ENCODE measurements around the gene HSPA8. TPM values are rescaled to one million over a fixed set of nuclear protein-coding genes. Genes with fewer than 3 reads are reported as not detected.

HSPA8 gene
- total and polyA plus RNA-seq, 2 of the 4 experiments (the other 2 are of a cell fraction), result 2,309 to 4,346 TPM

DNA sequence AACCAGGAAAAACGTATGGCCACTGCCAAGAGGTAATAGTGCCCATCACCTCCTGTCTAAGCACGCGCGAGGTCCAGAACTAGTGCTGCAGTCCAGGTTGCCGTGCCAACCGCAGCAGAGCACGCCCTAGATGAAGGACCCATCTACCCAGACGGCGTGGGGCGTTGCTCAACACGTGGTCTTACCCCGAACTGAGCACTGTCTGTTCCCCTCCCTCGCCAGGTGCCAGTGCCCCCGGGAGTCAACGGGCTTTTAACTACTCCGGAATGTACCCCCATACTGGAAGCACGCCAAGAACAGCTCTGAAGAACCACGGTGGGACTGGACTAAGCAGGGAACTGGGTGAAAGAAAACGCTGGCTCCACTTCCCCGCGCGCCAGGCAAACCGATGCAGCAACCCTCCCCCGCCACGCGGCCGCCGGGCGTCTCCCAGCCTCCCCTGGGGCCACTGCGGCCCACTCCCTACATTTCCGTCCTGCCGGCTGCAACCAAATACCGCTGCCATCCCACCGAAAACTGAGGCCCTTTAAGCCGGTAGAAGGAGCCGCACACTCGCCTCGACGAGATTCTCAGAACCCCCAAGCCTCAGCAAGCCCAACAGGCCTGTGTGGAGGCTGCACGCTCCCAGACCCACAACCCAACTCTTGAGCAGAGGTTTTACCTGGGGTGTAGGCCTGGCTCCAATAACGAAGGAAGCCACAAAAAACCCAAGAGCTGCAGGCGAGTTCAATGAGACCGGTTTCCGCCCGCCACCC lies at the start of gene HSPA8 (continued):
- TF ChIP-seq CEBPB (IDR thresholded peaks at IDR 0.05; ENCODE audit: low read depth, low read length) (peak; percentile 38; the same call in 1 of the 2 replicates), RCOR1 (IDR thresholded peaks at IDR 0.05; ENCODE audit: insufficient replicate concordance, low read length) (no peak), POLR2A (IDR thresholded peaks at IDR 0.05; ENCODE audit: low read depth, low read length) (peak; percentile 99), MXI1 (IDR thresholded peaks at IDR 0.05; ENCODE audit: borderline replicate concordance, low read depth, low read length) (peak; percentile 98)

DNA sequence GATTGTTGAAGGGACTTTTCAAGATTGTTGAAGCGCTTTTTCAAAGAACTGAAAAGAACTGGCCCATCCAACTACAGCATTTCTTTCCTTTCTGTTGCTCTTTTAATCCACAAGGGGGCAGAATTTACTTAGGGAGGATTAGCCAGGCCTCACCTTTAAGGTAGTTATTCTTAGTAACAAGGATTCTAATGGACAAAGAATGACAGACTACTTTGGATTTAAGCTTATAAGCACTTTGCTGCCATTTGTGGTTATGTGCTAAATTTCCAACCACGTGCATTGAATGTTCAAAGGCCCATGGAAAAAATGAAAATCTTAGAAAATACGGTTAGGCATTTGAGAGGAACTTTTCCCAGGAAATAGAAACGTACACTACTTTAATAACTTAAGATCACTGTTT lies 49.5 kb upstream of the HSPA8 start:
- peak; percentile 65 for DNase-seq
- Histone ChIP-seq H3K9me3 (ENCODE audit: control insufficient read depth, insufficient read depth, low read length) (peaks cover 6% of the 10 kb centered on the region), H3K9me1 (ENCODE audit: insufficient read depth, low read length) (peaks cover 14% of the 10 kb centered on the region), H3K56ac (ENCODE audit: extremely low read depth, insufficient read depth, low read length) (no peak overlapping the region), H3K4me1 (ENCODE audit: control insufficient read depth, insufficient read depth, low read length) (peaks cover 13% of the 10 kb centered on the region), H2BK20ac (ENCODE audit: low read depth, low read length) (0 out of 2 replicates have a peak overlapping the region, but pooled peaks have one; percentile 3), H2BK15ac (ENCODE audit: low read depth, low read length) (no peak overlapping the region), H3K4me2 (ENCODE audit: low read depth, low read length) (no peak overlapping the region), H2AK9ac (replicated peaks; ENCODE audit: low read depth, low read length, poor library complexity) (no peak overlapping the region), H3K79me1 (ENCODE audit: low read depth in 1 of 2, low read length in 2 of 2) (peaks cover 51 to 81% of the 10 kb centered on the region in 2 experiments), H4K8ac (ENCODE audit: low read depth in 2 of 2, low read length in 2 of 2) (no peak overlapping the region), H3K23ac (ENCODE audit: low read depth, low read length) (no peak overlapping the region), H4K91ac (ENCODE audit: insufficient read depth, low read depth, low read length) (no peak overlapping the region), H2BK5ac (ENCODE audit: low read depth, low read length, poor library complexity, severe bottlenecking) (peak overlapping the region; percentile 48), H2AFZ (replicated peaks; ENCODE audit: low read length, poor library complexity) (no peak overlapping the region), H4K5ac (ENCODE audit: low read depth, low read length) (no peak overlapping the region), H3K18ac (ENCODE audit: low read depth, low read length) (no peak overlapping the region), H3K9ac (ENCODE audit: low read depth, low read length) (no peak overlapping the region), H3K4ac (ENCODE audit: low read depth, low read length) (no peak overlapping the region; the same call in 1 of the 2 replicates), H3K27me3 (ENCODE audit: control insufficient read depth, insufficient read depth, low read length) (no peaks in the 10 kb centered on the region), H4K20me1 (ENCODE audit: insufficient read depth, low read length) (no peaks in the 10 kb centered on the region), H3K27ac (ENCODE audit: insufficient read depth, low read length) (no peak overlapping the region), H3K14ac (replicated peaks; ENCODE audit: low read depth, low read length) (no peak overlapping the region), H3K4me3 (ENCODE audit: insufficient read depth, low read depth, low read length) (no peak overlapping the region), H3K36me3 (ENCODE audit: control insufficient read depth, insufficient read depth, low read length) (peaks cover 32% of the 10 kb centered on the region), H2BK120ac (ENCODE audit: low read depth, low read length) (no peak overlapping the region), H2AK5ac (ENCODE audit: low read depth, low read length) (no peak overlapping the region)
- BruUV-seq (replicated peaks), result no TSS peak
- 100% methylated on average over 1 of the region's 4 CpGs; no CpG with 5 or more reads in 1 of the 2 experiments for WGBS, 2 experiments (ENCODE audit: extremely low coverage in 2 of 2, insufficient read length in 1 of 2)
- in situ Hi-C loops (cut with MboI; ENCODE audit: low sequenced_read_pairs) (loop anchor here (5.0 kb wide), 1 partner anchor 136 kb away; no protein-coding TSS in a partner anchor), intact Hi-C loops (cut with micrococcal nuclease) (loop anchor here (1.0 to 5.0 kb wide), 3 partner anchors 55 to 136 kb away; no protein-coding TSS in a partner anchor), dilution Hi-C loops (cut with HindIII; ENCODE audit: low sequenced_read_pairs, unreplicated experiment) (loop anchor here (25.0 kb wide), 1 partner anchor 151 kb away; no protein-coding TSS in a partner anchor)
- ATAC-seq (ENCODE audit: low read depth), result peak; percentile 19; the same call in 1 of the 2 replicates
- ChIA-PET CTCF (interaction anchor here (0.6 to 5.0 kb wide), 6 partner anchors 28 to 135 kb away, joined by 3 to 42 read pairs (median 4); no protein-coding TSS in a partner anchor), POLR2A (ENCODE audit: unreplicated experiment) (no interaction called here)
- TF ChIP-seq RCOR1 (IDR thresholded peaks at IDR 0.05; ENCODE audit: insufficient replicate concordance, low read length) (no peak), POLR2A (IDR thresholded peaks at IDR 0.05; ENCODE audit: low read depth, low read length) (no peak), MAZ (IDR thresholded peaks at IDR 0.05; ENCODE audit: borderline replicate concordance, low read depth, low read length) (no peak), FOS (IDR thresholded peaks at IDR 0.05; ENCODE audit: low read depth, low read length) (no peak), CHD1 (IDR thresholded peaks at IDR 0.05; ENCODE audit: low read depth, low read length) (no peak), RFX5 (IDR thresholded peaks at IDR 0.05; ENCODE audit: low read depth, low read length) (no peak), MXI1 (IDR thresholded peaks at IDR 0.05; ENCODE audit: borderline replicate concordance, low read depth, low read length) (no peak), SMC3 (IDR thresholded peaks at IDR 0.05; ENCODE audit: low read depth, low read length) (peak; percentile 89), CEBPB (IDR thresholded peaks at IDR 0.05; ENCODE audit: low read depth, low read length) (no peak), RAD21 (IDR thresholded peaks at IDR 0.05; ENCODE audit: low read length) (peak; percentile 88)
- TF ChIP-seq, protein P1, sequence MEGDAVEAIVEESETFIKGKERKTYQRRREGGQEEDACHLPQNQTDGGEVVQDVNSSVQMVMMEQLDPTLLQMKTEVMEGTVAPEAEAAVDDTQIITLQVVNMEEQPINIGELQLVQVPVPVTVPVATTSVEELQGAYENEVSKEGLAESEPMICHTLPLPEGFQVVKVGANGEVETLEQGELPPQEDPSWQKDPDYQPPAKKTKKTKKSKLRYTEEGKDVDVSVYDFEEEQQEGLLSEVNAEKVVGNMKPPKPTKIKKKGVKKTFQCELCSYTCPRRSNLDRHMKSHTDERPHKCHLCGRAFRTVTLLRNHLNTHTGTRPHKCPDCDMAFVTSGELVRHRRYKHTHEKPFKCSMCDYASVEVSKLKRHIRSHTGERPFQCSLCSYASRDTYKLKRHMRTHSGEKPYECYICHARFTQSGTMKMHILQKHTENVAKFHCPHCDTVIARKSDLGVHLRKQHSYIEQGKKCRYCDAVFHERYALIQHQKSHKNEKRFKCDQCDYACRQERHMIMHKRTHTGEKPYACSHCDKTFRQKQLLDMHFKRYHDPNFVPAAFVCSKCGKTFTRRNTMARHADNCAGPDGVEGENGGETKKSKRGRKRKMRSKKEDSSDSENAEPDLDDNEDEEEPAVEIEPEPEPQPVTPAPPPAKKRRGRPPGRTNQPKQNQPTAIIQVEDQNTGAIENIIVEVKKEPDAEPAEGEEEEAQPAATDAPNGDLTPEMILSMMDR (conservative IDR thresholded peaks at IDR 0.05; ENCODE audit: low read depth, low read length), result peak; percentile 76
- TF ChIP-seq, protein P2, sequence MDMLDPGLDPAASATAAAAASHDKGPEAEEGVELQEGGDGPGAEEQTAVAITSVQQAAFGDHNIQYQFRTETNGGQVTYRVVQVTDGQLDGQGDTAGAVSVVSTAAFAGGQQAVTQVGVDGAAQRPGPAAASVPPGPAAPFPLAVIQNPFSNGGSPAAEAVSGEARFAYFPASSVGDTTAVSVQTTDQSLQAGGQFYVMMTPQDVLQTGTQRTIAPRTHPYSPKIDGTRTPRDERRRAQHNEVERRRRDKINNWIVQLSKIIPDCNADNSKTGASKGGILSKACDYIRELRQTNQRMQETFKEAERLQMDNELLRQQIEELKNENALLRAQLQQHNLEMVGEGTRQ (IDR thresholded peaks at IDR 0.05; ENCODE audit: low read depth, low read length), result no peak
